HCT116 (cell line): Measurements from ENCODE around the gene INAVA. TPM values are rescaled to one million over a fixed set of nuclear protein-coding genes. Genes with fewer than 3 reads are reported as not detected.

Experiments
- ATAC-seq: fragments of 200-7000 bp; cut with Tn5 transposase; 2 replicates; pipeline ENCODE4 v1.9.1; 2020; ENCODE audit warnings: mild to moderate bottlenecking, moderate library complexity
- BruUV-seq: library from RNA; stranded (reverse); fragments of 400-500 nt; replicated peaks from 2 replicates; lab custom pipeline; 2021; lab: Mats Ljungman, UMichigan
- CTCF ChIA-PET: fragments of 300-600 bp; sonication (Branson Sonifier 250); formaldehyde crosslinking; loops from one replicate; lab custom pipeline; 2021; ENCODE audit warnings: antibody characterized with exemption; lab: Charles Lee
- POLR2A ChIA-PET: fragments of 300-600, 350-600 bp; sonication (Branson Sonifier 250); formaldehyde crosslinking; loops from one replicate; lab custom pipeline; 2021; ENCODE audit warnings: antibody characterized with exemption; lab: Charles Lee
- RAD21 ChIA-PET, 2 experiments: fragments of 300-600 bp; sonication (Branson Sonifier 250); formaldehyde crosslinking; loops; one replicate each; lab custom pipeline; 2023; ENCODE audit warnings: low total read pairs in 2 of 2; ENCODE audit not compliant: uncharacterized antibody in 2 of 2, unreplicated experiment in 2 of 2, low non-redundant PET in 1 of 2; lab: Charles Lee
- DNase-seq: peaks from one replicate; pipeline ENCODE4 v3.0.0-alpha.2; 2010; ENCODE audit warnings: low read depth, low spot score
- H2AFZ ChIP-seq: fragments of 200-600 bp; shearing (Covaris generic), sonication (generic); 2 replicates; pipeline ENCODE4 v1.6.1; 2017; ENCODE audit warnings: low read depth, mixed run types, mixed read lengths, antibody characterized with exemption, low read length; ENCODE audit not compliant: poor library complexity, severe bottlenecking
- H3K27ac ChIP-seq: 2 replicates; pipeline ENCODE4 v1.5.1; 2012; ENCODE audit warnings: low read depth, low read length
- H3K27me3 ChIP-seq: fragments of 200-600 bp; sonication (generic); 2 replicates; pipeline ENCODE4 v1.6.1; 2016; ENCODE audit warnings: mixed run types, low read length, mixed read lengths; ENCODE audit not compliant: insufficient read depth
- H3K36me3 ChIP-seq, 2 experiments: fragments of 200-500 bp in 1 of 2; fragments of 200-600 bp in 1 of 2; sonication (Bioruptor generic) in 1 of 2; sonication (generic) in 1 of 2; 2 replicates each; pipeline versions ENCODE4 v1.5.1 to v1.6.1; 2014 to 2016; ENCODE audit warnings: low read length in 2 of 2, inconsistent platforms in 1 of 2, mixed read lengths in 1 of 2, mixed run types in 1 of 2; ENCODE audit not compliant: insufficient read depth in 2 of 2, control insufficient read depth in 1 of 2
- H3K4me1 ChIP-seq, 2 experiments: fragments of 200-600 bp in 1 of 2; sonication (generic) in 1 of 2; 2 replicates each; pipeline versions ENCODE4 v1.5.1 to v1.6.1; 2012 to 2017; ENCODE audit warnings: low read length in 2 of 2, inconsistent platforms in 1 of 2, mild to moderate bottlenecking in 1 of 2, mixed read lengths in 1 of 2, mixed run types in 1 of 2, moderate library complexity in 1 of 2; ENCODE audit not compliant: insufficient read depth in 2 of 2, control insufficient read depth in 1 of 2
- H3K4me2 ChIP-seq: fragments of 200-600 bp; sonication (generic); 2 replicates; pipeline ENCODE4 v1.6.1; 2017; ENCODE audit warnings: mixed run types, low read length, mixed read lengths
- H3K4me3 ChIP-seq, 2 experiments: fragments of 200-600 bp in 1 of 2; sonication (generic) in 1 of 2; replicated peaks in 1 of 2; 2 replicates each; pipeline ENCODE4 v1.5.1; 2011 to 2016; ENCODE audit warnings: low read length in 2 of 2, control low read depth in 1 of 2, low read depth in 1 of 2, mild to moderate bottlenecking in 1 of 2, mixed read lengths in 1 of 2, mixed run types in 1 of 2
- H3K79me2 ChIP-seq: fragments of 200-600 bp; sonication (generic); 2 replicates; pipeline ENCODE4 v1.6.1; 2017; ENCODE audit warnings: mild to moderate bottlenecking, mixed run types, low read length, moderate library complexity, mixed read lengths; ENCODE audit not compliant: insufficient read depth
- H3K9ac ChIP-seq: fragments of 200-600 bp; sonication (generic); 2 replicates; pipeline ENCODE4 v1.6.1; 2016; ENCODE audit warnings: low read length, mixed read lengths
- H3K9me2 ChIP-seq: fragments of 200-600 bp; sonication (generic), shearing (Covaris generic); 2 replicates; pipeline ENCODE4 v1.6.1; 2017; ENCODE audit warnings: mixed run types, mild to moderate bottlenecking, moderate library complexity; ENCODE audit not compliant: insufficient read depth
- H3K9me3 ChIP-seq, 2 experiments: fragments of 200-500 bp in 1 of 2; fragments of 200-600 bp in 1 of 2; sonication (Bioruptor generic) in 1 of 2; sonication (generic) in 1 of 2; 2 replicates each; pipeline ENCODE4 v1.6.1; 2014 to 2017; ENCODE audit warnings: low read length in 2 of 2, mixed read lengths in 2 of 2, inconsistent platforms in 1 of 2, low read depth in 1 of 2, mild to moderate bottlenecking in 1 of 2, mixed run types in 1 of 2, moderate library complexity in 1 of 2; ENCODE audit not compliant: control insufficient read depth in 1 of 2, insufficient read depth in 1 of 2
- H4K20me1 ChIP-seq: fragments of 200-600 bp; sonication (generic), shearing (Covaris generic); 2 replicates; pipeline ENCODE4 v1.6.1; 2017; ENCODE audit warnings: mixed run types, mild to moderate bottlenecking, moderate library complexity; ENCODE audit not compliant: insufficient read depth
- CBX3 ChIP-seq: IDR thresholded peaks from 2 replicates; pipeline ENCODE4 v1.6.1; 2012; ENCODE audit warnings: low read depth
- CEBPB ChIP-seq: IDR thresholded peaks from 2 replicates; pipeline ENCODE4 v1.6.1; 2012; ENCODE audit warnings: low read depth
- ELF1 ChIP-seq: IDR thresholded peaks from 2 replicates; pipeline ENCODE4 v1.6.1; 2012; ENCODE audit warnings: low read depth, borderline replicate concordance
- EZH2 ChIP-seq: fragments of 200-600 bp; sonication (generic); IDR thresholded peaks from 2 replicates; pipeline ENCODE4 v1.6.1; 2017; ENCODE audit warnings: antibody characterized with exemption, mixed run types
- JUND ChIP-seq: IDR thresholded peaks from 2 replicates; pipeline ENCODE4 v1.6.1; 2012
- POLR2A ChIP-seq: IDR thresholded peaks from 2 replicates; pipeline ENCODE4 v1.7.0; 2011; ENCODE audit warnings: borderline replicate concordance; ENCODE audit not compliant: insufficient read depth, insufficient read length; ENCODE audit errors: extremely low read depth
- RAD21 ChIP-seq: IDR thresholded peaks from 2 replicates; pipeline ENCODE4 v1.6.1; 2012; ENCODE audit warnings: low read depth, mild to moderate bottlenecking
- SIN3A ChIP-seq: IDR thresholded peaks from 2 replicates; pipeline ENCODE4 v1.6.1; 2012; ENCODE audit warnings: low read depth
- SP1 ChIP-seq: IDR thresholded peaks from 2 replicates; pipeline ENCODE4 v1.6.1; 2012; ENCODE audit warnings: low read depth
- TCF7L2 ChIP-seq: IDR thresholded peaks from 2 replicates; pipeline ENCODE4 v1.7.0; 2011; ENCODE audit warnings: borderline replicate concordance, inconsistent platforms; ENCODE audit not compliant: insufficient read depth, insufficient read length; ENCODE audit errors: extremely low read depth
- ZFX ChIP-seq: fragments of 450-650 bp; IDR thresholded peaks from 2 replicates; pipeline ENCODE4 v1.6.1; 2017
- ZNF274 ChIP-seq: fragments of 200-500 bp; sonication (Bioruptor generic); IDR thresholded peaks from 2 replicates; pipeline ENCODE4 v1.6.1; 2014; ENCODE audit warnings: mild to moderate bottlenecking, low read depth, low read length, inconsistent platforms
- intact Hi-C: fragments of 100-400 bp; cut with micrococcal nuclease; formaldehyde crosslinking; loops from 2 replicates; pipeline ENCODE4 v1.10.0; 2022
- total RNA-seq: library from RNA; stranded (reverse); gene quantifications from one replicate; pipeline ENCODE4 v1.2.1, GENCODE V29; 2021; ENCODE audit not compliant: unreplicated experiment
- TF ChIP-seq, protein P1 (sequence below): IDR thresholded peaks from 2 replicates; pipeline ENCODE4 v1.6.1; 2012; ENCODE audit warnings: low read depth
- TF ChIP-seq, protein P2 (sequence below): IDR thresholded peaks from 2 replicates; pipeline ENCODE4 v1.6.1; 2011; ENCODE audit warnings: mild to moderate bottlenecking, low read length, moderate library complexity; ENCODE audit not compliant: insufficient replicate concordance; ENCODE audit errors: extremely low read depth
- TF ChIP-seq, protein P3 (sequence below): IDR thresholded peaks from 2 replicates; pipeline ENCODE4 v1.6.1; 2012
- TF ChIP-seq, protein P4 (sequence below), 3 experiments: fragments of 200-600 bp in 1 of 3; sonication (generic) in 1 of 3; IDR thresholded peaks in 2 of 3; conservative IDR thresholded peaks in 1 of 3; 2 replicates each; pipeline ENCODE4 v1.5.1; 2012 to 2017; ENCODE audit warnings: low read depth in 2 of 3, low read length in 2 of 3, antibody characterized with exemption in 1 of 3, borderline replicate concordance in 1 of 3, control low read depth in 1 of 3, mild to moderate bottlenecking in 1 of 3, mixed read lengths in 1 of 3, mixed run types in 1 of 3, moderate library complexity in 1 of 3; ENCODE audit not compliant: insufficient read depth in 1 of 3

INAVA gene
- total RNA-seq, 1 experiment from 2014 or later: 18.8 TPM

DNA sequence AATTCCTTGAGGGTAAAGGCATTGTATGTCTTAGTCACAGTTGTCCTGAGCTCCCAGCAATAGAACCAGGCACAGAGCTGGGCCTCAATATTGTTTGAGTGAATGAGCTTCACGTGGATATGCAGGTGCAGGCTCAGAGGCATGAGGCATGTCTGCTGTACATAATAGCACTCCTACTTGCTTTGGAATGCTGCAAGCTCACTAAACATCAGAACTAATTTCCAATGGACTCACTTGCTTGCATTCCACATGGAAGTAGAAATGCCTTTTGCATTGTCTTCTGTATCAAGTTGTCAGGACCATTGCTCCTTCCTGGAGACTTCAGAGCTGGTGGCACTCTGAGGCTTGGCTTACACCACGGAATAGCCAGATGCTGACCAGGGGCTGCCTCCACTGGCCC lies 37.1 kb downstream of the INAVA start:
- ChIA-PET POLR2A (no interaction called here), CTCF (no interaction called here)

More for the DNA sequence above, 37.1 kb downstream of the INAVA start:
- no peak for DNase-seq
- Histone ChIP-seq H3K4me3 (no peak overlapping the region), H3K4me1 (no peaks in the 10 kb centered on the region), H3K9me3 (no peaks in the 10 kb centered on the region), H3K36me3 (no peaks in the 10 kb centered on the region), H4K20me1 (no peaks in the 10 kb centered on the region), H2AFZ (no peak overlapping the region), H3K27ac (no peak overlapping the region), H3K79me2 (no peaks in the 10 kb centered on the region), H3K9ac (no peak overlapping the region), H3K9me2 (no peaks in the 10 kb centered on the region), H3K27me3 (no peaks in the 10 kb centered on the region), H3K4me2 (no peak overlapping the region)
- ATAC-seq: no peak
- no TSS peak for BruUV-seq
- TF ChIP-seq, protein P1, sequence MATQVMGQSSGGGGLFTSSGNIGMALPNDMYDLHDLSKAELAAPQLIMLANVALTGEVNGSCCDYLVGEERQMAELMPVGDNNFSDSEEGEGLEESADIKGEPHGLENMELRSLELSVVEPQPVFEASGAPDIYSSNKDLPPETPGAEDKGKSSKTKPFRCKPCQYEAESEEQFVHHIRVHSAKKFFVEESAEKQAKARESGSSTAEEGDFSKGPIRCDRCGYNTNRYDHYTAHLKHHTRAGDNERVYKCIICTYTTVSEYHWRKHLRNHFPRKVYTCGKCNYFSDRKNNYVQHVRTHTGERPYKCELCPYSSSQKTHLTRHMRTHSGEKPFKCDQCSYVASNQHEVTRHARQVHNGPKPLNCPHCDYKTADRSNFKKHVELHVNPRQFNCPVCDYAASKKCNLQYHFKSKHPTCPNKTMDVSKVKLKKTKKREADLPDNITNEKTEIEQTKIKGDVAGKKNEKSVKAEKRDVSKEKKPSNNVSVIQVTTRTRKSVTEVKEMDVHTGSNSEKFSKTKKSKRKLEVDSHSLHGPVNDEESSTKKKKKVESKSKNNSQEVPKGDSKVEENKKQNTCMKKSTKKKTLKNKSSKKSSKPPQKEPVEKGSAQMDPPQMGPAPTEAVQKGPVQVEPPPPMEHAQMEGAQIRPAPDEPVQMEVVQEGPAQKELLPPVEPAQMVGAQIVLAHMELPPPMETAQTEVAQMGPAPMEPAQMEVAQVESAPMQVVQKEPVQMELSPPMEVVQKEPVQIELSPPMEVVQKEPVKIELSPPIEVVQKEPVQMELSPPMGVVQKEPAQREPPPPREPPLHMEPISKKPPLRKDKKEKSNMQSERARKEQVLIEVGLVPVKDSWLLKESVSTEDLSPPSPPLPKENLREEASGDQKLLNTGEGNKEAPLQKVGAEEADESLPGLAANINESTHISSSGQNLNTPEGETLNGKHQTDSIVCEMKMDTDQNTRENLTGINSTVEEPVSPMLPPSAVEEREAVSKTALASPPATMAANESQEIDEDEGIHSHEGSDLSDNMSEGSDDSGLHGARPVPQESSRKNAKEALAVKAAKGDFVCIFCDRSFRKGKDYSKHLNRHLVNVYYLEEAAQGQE: no peak
- no peak for TF ChIP-seq CBX3
- TF ChIP-seq ZFX: no peak
- no peak for TF ChIP-seq POLR2A
- TF ChIP-seq CEBPB: no peak
- no peak for TF ChIP-seq ELF1
- TF ChIP-seq, protein P2, sequence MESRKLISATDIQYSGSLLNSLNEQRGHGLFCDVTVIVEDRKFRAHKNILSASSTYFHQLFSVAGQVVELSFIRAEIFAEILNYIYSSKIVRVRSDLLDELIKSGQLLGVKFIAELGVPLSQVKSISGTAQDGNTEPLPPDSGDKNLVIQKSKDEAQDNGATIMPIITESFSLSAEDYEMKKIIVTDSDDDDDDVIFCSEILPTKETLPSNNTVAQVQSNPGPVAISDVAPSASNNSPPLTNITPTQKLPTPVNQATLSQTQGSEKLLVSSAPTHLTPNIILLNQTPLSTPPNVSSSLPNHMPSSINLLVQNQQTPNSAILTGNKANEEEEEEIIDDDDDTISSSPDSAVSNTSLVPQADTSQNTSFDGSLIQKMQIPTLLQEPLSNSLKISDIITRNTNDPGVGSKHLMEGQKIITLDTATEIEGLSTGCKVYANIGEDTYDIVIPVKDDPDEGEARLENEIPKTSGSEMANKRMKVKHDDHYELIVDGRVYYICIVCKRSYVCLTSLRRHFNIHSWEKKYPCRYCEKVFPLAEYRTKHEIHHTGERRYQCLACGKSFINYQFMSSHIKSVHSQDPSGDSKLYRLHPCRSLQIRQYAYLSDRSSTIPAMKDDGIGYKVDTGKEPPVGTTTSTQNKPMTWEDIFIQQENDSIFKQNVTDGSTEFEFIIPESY: no peak
- no peak for TF ChIP-seq EZH2
- no peak for TF ChIP-seq RAD21
- TF ChIP-seq, protein P3, sequence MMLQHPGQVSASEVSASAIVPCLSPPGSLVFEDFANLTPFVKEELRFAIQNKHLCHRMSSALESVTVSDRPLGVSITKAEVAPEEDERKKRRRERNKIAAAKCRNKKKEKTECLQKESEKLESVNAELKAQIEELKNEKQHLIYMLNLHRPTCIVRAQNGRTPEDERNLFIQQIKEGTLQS: no peak
- TF ChIP-seq SIN3A: no peak
- no peak for TF ChIP-seq SP1
- no peak for TF ChIP-seq TCF7L2
- no peak for TF ChIP-seq ZNF274
- TF ChIP-seq, protein P4, sequence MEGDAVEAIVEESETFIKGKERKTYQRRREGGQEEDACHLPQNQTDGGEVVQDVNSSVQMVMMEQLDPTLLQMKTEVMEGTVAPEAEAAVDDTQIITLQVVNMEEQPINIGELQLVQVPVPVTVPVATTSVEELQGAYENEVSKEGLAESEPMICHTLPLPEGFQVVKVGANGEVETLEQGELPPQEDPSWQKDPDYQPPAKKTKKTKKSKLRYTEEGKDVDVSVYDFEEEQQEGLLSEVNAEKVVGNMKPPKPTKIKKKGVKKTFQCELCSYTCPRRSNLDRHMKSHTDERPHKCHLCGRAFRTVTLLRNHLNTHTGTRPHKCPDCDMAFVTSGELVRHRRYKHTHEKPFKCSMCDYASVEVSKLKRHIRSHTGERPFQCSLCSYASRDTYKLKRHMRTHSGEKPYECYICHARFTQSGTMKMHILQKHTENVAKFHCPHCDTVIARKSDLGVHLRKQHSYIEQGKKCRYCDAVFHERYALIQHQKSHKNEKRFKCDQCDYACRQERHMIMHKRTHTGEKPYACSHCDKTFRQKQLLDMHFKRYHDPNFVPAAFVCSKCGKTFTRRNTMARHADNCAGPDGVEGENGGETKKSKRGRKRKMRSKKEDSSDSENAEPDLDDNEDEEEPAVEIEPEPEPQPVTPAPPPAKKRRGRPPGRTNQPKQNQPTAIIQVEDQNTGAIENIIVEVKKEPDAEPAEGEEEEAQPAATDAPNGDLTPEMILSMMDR (IDR thresholded peaks at IDR 0.05 in 2 of 3, conservative IDR thresholded peaks at IDR 0.05 in 1 of 3; ENCODE audit: borderline replicate concordance in 1 of 3, insufficient read depth in 1 of 3, low read depth in 2 of 3, low read length in 2 of 3): no peak
- TF ChIP-seq JUND: no peak
- intact Hi-C loops: no loop called here
- RAD21 ChIA-PET: no interaction called here
